ENCODE measurements around the gene CSF3R.

CSF3R gene

DNA sequence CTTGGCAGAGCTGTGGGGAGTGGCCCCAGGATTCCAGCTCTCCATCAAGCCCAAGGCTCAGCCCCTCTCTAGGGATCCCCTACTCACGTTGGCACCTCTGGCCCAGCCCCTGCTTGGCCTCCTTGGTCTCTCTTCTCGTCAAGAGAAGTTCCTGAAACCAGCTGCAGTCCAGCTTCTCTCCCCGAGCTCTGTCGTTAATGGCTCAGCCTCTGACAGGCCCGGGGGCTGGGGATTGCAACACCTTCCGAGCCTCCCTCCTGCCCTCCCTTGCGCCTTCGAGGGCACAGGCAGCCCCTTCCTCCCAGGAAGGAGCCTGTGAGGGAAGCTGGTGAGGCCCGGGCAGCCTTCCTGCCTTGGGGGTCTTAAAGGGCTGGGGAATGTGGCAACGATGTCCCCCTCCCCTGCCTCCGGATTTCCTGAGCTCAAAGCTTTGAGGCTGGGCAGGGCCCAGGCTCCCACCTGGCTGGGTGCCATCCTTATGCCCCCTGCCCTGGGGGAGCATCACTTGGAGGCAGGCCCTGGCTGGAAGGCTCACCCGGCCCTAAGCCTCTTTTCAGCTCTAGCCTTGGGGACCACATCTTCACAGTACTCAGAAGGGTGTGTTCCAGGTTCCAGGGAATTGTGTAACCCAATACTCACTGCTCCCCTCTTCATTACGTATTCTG is at the start of gene CSF3R:
CSF3R (minus strand) TSS at position 190 of the 665 bp plus-strand sequence. CDS start 3,417 bp downstream, outside the sequence.
- no peak for DNase-seq (ENCODE audit: low read depth)

DNA sequence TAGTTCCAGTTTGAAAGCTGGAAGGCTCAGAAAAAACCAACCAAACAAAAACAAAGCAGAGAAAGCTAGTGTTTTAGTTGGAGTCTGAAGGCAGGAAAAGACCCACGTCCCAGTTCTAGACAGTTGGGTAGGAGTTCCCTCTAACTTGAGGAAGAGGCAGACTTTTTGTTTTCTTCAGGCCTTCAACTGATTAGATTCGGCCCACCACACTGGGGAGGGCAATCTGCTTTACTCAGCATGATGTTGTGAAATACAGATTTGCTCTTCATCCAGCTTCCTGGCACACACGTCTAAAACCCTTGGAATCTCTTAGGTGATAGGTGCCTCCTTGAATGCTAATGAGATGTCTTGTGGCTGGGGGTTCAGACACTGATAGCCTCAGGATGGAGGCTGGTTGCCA is 49.1 kb upstream of the CSF3R start:
- no peak for DNase-seq (ENCODE audit: low read depth)

DNA sequence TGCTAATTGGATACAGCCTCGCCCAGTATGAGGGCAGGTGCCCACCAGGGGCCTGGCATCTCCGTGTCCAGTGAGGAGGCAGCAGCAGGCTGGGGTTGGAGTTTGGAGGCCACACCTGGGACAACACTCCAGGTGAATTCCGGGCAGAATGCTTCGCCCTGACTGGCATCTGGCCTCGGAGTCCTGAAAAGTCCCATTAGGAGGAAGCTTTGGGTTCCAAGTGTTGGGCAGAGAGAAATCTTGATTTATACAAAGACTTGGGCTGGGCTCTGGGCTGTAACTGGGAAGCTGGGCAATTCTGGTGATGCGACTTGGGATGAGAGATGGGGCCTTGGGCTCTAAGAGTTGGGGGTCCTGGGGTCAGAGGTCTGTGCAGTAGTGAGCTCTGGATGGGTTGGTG is 48.1 kb upstream of the CSF3R start:
- DNase-seq (ENCODE audit: low read depth): no peak

DNA sequence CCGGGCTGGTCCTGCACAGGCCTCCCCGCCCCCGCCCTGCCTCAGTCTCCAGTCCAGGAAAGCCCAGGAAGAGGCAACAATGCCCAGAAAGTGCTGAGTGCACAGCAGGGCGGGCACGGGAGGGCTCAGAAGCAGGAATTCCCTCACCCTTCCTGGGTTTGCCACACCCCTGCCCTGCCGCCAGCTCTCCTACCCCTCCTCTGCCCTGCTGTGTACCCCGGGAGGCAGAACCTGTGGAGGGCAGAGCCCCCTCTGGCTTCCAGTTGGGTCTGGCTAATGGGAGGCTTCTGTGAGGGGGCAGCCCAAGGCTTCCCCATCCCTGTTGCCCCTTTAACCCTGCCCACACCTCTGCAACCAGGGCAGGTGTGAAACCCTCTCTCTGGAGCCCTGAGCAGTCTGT is 47.5 kb upstream of the CSF3R start:
- DNase-seq (ENCODE audit: low read depth): no peak

DNA sequence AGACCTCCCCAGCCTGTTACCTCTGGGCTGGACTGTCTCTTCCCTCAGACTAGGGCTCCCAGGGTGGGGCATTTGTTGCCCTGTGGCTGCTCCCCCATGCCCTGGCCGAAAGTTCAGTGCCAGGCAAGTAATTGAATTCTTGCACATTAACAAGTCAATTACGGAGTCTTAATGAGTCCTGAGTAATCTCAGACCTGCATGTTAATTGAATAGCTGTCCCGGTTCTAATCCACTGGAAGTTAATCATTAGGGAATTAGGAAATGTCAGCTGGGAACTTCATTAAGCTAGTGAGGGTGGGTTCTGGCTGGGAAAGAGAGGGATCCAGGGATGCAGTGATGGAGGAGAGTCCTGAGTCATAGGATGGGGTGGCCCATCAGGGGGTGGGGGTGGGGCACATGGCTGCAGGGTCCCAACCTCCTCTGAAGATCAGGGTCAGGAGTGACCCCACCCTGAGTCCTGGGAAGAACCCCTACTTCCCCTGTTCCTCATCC is 47.1 kb upstream of the CSF3R start:
- no peak for DNase-seq (ENCODE audit: low read depth)

DNA sequence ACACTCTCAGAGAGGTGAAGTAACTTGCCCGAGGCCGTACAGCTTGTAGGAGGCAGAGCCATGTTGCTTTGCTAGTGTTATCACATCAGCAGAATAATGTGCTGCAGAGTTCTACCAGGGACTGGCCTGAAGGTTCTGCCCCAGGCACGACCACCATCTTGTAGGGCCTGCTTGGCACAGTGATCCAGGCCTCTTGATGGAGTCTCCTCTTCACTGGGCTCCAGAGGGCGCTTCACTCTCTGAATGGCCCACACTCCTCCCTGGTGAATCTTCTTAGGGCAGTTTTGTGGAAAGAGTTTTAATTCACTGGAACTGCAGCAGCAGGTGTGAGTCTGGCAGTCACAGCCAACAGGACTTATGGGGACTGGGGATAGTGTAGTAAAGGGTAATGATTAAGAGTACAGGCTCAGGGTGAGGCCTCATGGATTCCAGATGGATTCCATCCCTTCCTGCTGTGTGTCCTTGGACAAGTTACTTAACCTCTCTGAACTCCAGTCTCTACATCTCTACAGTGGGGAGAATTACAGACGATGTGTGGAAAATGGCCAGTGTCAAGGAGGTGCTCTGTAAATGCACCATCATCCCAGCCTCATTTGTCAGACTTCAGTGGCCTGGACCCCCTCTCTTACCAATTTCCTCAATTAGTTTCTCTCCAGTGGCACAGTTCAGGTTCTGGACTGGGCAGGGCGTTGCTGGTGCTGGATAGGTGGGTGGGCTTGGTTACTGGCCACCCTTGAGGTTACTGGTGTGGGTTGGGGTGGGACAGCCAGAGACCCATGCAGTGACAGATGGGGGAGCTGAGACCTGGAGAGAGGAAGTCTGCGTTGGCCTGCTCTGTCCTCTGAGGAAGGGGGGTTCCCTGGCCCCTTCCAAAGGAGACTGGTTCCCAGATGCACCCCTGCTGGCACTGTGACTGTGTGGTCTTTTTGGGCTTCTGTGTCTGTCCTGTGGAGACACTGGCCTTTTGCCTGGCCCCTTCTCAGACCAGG is 45.9 kb upstream of the CSF3R start:
- DNase-seq (ENCODE audit: low read depth): no peak

DNA sequence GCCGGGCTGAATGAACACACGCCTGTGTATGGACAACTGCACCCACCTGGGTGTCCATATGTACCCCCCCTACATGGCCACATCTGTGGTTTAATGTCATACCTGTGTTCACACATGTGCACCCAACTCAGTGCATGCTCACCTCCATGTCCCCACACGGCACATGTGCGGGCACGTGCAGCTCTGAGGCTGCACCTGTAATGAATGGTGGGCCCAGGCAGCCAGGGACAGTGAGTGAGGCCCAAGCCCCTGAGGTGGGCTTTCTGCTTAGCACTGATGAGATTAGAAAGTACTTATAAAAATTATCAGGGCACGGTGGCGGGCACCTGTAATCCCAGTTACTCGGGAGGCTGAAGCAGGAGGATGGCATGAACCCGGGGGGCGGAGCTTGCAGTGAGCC is 42.5 kb upstream of the CSF3R start:
- no peak for DNase-seq (ENCODE audit: low read depth)

DNA sequence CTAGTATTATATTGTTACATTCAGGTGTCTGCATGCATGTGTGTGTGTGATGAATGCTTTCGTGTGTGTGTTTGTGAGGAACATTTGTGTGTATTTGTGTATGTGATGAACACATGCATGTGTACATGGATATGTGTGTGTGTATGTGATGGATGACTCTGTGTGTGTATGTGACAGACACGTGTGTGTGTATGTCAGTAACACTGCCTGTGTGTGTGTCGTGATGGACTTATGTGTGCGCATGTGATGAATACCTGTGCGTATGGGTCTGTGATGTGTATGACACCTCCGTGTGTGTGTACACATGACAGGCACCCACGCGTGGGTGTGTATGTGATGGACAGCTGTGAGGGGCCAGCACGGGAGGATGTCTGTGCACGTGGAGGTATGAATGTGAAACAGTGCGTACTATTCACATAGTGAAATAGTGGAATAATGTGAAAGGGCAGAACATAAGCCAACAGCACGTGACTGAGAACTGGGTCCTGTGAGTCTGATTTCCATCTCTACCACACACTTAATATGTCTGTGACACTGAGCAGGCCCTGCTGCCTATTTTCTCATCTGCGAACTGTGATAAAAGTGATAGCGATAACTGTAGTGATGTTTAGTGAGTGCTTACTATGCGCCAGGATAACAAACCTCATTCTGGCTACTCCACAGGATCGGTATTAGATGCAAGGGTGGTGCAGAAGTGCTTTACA is 41.8 kb upstream of the CSF3R start:
- DNase-seq (ENCODE audit: low read depth): no peak

DNA sequence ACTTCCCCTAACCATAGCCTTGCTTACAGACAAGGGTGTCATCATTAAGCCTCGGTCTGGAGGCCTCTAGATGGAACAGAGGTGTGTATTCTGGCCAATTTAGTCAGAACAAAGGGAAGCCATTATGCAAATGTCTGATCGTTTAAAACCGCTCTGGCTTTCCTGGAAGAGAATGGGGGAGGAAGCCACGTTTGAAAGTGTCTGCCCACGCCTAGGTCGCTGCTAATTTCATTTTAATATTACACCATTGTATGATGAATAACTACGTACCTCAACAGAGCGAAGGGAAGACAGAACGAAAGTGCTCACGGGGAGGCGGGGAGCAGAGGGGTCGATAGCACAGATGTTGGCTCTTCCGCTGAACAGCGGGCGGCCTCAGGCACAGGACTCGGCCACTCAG is 41.1 kb upstream of the CSF3R start:
- DNase-seq (ENCODE audit: low read depth): no peak

DNA sequence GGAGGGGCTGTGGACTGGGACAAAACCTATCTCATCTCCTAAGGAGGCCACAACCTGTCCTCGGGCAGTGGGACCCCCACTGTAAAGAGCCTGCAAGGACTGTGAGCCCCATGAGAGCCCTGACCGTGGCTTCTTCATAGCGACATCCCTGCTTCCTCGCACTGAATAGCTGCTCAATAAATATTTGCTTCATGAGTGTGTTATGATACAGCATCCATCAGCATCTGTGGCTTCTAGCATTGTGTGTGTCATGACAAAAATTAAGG is 40.5 kb upstream of the CSF3R start:
- no peak for DNase-seq (ENCODE audit: low read depth)

DNA sequence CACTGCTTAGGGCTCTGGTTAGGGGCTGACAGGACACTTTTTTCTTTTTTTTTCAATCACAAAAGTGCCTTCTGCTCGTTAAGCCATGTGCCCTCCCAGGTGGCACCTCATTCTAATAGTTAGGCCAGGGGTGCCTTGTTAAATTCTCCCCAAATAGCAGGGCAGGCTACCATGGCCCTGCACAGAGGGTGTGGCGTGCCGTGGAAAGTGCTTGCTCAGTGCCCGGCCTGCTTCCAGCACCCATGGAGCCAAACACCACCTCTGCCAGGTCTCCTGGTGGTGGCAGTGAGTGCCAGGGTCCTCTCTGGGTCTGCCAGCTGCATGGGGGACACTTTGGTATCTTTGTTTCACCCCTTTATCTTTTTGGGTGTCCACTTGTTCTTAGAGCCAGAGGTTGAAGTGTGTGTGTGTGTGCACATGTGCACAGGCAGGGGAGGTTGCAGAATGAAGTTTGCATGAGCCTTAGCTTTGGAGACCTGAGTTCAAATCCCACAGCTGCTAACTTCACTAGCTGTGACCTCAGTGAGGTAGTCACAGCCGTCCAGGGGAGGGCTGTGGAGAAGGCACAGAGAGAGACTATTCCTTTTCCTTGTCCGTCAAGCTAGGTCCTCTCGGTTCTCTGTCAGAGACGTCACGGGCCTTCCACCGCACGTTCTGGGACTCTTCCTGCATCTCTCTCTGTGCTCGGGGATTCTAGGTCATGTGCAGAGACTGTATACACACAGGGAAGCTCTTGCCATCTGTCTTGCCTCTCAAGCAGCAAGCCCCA is 39.9 kb upstream of the CSF3R start:
- no peak for DNase-seq (ENCODE audit: low read depth)

DNA sequence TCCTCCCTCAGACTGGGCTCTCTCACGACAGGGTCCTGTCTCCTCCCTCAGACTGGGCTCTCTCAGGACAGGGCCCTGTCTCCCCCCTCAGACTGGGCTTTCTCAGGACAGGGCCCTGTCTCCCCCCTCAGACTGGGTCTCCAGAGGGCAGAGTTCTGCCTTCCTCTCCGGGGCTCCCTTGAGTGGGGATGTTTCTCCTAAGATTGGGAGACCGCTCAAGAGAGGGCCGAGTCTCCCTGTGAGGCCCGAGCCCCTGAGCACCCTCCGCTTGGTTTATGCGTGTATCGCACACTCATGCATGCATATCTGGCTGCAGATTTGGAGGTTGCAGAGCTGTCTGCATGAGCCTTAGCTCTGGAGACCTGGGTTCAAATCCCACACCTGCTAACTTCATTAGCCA is 39.3 kb upstream of the CSF3R start:
- no peak for DNase-seq (ENCODE audit: low read depth)

DNA sequence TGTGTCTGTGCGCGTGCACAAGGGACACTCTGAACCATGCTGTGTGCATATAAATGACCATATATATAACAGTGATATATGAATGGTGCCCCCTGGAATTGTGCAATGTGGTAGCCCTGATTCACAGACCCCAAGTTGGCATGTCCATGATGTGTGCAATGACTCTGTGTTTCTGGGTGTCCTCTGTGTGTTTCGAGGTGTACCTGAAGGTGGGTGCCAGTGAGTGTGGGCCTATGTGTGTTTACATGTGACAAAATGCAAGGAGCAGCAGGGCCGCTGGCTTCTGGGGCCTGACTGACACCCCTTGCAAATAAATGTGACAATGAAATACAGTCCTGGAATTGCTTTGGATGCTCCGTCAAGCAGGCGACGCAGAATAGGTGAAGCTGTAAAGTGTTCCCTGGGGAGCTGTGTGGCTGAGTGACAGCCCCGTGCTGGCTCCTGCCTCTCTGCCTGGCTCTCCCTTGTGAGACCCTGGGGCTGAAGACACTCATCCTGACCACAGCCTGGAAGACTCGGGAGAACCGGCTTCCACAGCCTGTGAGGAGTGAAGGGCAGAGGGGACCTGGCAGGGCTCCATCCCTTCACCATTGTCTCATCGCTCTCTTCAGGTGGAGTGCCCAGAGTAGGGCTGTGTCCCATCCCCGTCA is 38.2 kb upstream of the CSF3R start:
- no peak for DNase-seq (ENCODE audit: low read depth)

DNA sequence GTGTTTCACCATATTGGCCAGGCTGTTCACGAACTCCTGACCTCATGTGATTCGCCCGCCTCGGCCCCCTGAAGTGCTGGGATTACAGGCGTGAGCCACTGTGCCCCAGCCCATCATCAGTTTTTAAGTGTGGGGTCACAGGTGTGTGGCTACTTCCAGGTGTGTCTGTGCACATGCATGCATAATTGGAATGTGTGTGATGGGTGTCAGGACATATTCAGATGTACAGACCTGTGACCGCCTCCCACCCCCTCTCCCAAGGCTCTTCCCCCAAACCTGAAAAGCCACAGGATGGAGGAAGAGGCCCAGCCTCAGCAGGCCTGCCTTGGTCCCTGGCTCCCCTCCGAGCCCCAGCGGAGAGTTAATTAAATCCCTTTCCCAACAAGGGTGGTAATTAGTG is 37.3 kb upstream of the CSF3R start:
- DNase-seq (ENCODE audit: low read depth): no peak

DNA sequence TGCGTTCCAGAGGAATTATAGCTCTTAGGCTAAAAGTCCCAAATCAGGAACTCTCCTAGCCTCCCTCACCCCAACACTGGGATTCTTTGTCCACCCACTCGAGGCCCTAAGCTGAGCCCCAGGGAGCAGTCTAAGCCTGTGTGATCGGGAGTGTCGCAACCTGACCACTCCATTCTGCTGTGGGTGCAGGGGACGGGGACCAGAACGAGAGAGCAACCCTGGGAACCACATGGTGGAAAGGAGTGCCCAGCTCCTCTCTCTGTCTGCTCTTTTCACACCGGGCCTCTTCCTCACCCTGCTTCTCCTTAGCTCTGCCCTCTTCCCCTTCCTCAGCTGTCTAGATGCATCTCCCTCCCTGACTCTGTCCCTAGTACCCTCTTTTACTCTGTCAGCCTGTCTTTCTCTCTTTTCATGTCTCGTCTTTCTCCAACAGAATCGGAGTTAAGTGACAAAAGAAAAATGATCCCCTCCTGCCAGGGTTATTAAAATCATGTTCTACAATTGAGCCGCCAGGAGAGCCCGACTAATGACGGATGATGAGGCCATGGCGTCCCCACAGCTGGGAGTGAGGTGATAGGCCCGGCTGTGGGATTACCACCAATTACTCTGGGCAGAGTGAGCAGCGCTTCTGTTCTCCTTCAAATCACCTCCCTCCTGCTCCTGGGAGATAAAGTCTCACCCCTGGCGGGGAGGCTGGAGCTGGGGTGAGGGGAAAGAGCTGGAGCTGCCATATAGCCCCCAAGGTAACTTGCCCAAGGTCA is 34.5 kb upstream of the CSF3R start:
- DNase-seq (ENCODE audit: low read depth): no peak

DNA sequence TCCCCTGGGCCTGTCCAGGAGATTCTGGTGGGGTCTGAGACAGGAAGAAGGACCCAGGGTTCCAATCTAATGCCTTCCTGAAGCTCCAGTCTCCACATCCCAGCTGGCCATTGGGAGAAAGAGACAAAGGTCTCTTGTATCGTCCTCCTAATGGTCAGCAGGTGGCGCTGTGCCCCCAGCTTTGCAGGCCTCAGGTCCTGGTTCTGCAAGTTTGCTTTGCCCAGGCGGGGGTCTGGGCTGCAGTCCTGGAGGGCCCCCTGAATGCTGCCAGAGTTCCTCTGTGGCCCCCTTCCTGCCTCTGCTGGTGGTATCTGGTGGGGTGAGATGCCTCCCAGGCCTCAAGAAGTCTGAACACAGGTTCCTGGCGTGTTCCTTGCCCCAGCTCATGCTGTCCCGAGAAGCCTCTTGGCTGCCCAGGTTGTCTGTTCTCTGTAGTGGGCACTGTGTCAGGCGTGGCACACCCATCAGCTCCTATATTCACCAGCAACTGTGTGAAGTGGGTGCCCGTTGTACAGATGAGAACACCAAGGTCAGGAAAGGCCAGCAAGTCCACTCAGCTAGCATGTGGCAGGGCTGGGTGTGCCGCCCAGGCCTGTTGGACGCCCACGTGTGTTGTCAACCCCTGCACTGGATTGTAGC is 33.8 kb upstream of the CSF3R start:
- DNase-seq (ENCODE audit: low read depth): no peak

DNA sequence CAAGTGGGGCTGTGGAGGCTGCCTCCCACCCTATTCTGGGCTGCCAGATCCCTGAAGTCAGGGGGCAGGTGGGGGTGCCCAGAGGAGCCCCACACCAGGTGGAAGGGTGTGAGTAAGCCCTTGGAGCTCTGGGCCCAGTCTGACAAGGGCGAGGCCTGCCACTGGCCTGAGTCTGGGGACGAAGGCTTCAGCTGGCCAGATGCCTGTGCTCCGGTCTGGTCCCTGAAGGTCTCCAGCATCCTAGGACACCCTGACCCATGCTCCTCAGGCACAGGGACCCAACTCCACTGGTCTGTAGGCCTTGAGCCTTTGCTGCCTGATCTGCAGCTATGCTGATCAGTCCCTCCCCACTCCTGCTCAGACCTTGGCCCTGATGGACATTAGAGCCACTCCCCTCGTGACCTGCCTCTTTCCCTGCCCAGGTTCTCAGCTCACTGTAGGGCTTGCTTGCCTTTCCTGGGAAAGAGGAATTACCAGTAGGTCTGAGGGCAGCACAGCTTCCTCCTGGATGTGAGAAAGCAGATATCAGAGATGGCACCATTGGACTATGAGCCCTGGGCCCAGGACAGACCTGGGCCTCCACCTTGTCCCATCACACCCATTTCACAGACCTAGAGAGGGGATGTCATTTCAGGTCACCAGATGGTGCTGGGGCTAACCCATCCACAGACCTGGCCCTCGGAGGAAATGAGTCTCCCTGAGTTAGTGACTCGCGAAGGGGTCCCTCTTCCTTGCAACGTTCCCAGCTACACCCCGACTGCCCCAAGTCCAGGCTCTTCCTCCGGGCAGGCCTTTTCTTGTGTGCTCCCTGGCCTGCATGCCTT is 32.8 kb upstream of the CSF3R start:
- no peak for DNase-seq (ENCODE audit: low read depth)

DNA sequence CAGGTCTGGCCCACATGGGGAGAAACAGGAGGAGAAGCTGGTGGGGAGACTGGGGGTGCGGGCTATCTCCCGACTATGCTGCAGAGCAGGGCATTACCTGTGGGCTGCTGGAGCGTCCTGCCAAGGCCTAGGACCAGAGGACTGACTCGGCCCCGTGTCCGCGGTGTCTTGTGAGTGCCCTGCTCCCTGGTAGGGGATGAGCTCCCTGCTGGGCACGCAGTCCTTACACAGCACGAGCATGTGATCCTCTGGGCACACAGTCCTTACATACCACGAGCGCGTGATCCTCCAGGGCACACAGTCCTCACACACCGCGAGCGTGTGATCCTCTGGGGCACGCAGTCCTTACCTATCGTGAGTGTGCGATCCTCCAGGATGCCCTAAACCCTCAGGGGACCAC is 31.8 kb upstream of the CSF3R start:
- no peak for DNase-seq (ENCODE audit: low read depth)

DNA sequence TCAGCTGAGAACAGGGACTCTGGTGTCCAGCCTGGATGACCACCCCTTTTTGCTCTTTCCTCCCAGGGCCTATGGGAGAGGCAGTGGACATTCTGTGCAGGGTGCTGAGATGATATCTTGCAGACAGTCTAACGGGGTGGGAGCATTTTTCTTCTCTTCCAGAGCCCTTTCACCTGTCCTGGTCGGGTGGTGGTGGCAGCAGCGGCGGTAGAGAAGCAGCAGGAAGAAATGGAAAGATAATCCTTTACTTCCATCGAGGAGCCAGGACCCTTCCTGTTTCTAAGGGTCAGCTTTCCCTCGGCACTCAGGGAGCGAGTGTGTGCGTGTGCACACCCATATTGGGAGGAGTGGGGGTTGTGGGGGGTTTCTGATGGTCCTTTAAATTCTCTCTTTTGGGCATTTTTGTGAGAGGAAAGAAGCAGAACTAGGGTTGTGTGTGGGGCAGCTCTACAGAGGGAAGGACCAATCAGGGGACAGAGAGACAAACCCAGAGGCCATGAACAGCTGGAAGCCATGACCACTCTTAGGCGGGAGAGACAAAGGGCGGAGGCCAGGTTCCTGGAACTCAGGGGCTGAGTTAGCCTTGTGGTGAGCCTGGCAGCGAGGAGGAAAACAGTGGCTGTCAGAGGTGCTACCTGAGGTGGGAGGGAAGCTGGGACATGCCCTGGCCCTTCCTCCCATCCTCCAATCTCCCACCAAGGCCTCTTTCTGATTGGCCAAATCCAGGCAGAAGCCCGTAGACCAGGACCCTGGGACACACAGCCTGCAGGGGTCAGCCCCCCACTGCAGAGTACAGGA is 31.2 kb upstream of the CSF3R start:
- DNase-seq (ENCODE audit: low read depth): no peak

All from HS-5 (cell line).